Uterus (tissue), 4 donors: ENCODE data around the gene ZCWPW1. TPM values are rescaled to one million over a fixed set of nuclear protein-coding genes. Genes with fewer than 3 reads are reported as not detected.

Experiments
- DNase-seq, 2 donors: peaks; one replicate each; pipeline ENCODE4 v3.0.0-alpha.2; 2019 to 2020
- H3K27ac ChIP-seq, 2 donors: fragments of 200-600 bp; sonication (generic); 1 replicate in 1 of 2; 2 replicates in 1 of 2; pipeline ENCODE4 v1.5.1; 2016 to 2018
- H3K27me3 ChIP-seq, 2 donors: fragments of 200-600 bp; sonication (generic); one replicate each; pipeline ENCODE4 v1.5.1; 2018 to 2019; ENCODE audit warnings: control low read depth in 1 of 2
- H3K36me3 ChIP-seq, 2 donors: fragments of 200-600 bp; sonication (generic); one replicate each; pipeline ENCODE4 v1.5.1; 2019; ENCODE audit warnings: control low read depth in 1 of 2
- H3K4me1 ChIP-seq, 2 donors: fragments of 200-600 bp; sonication (generic); one replicate each; pipeline ENCODE4 v1.5.1; 2018 to 2019; ENCODE audit warnings: control low read depth in 1 of 2
- H3K4me3 ChIP-seq, 2 donors: fragments of 200-600 bp; sonication (generic); 1 replicate in 1 of 2; 2 replicates in 1 of 2; pipeline ENCODE4 v1.5.1; 2018 to 2019; ENCODE audit warnings: mild to moderate bottlenecking in 1 of 2
- H3K9me3 ChIP-seq, 2 donors: fragments of 200-600 bp; sonication (generic); one replicate each; pipeline ENCODE4 v1.5.1; 2019; ENCODE audit warnings: control low read depth in 1 of 2
- CTCF ChIP-seq, 4 experiments: fragments of 200-600 bp in 2 of 4; fragments of 450-650 bp in 2 of 4; sonication (generic) in 2 of 4; IDR thresholded peaks; one replicate each; pipeline ENCODE4 v1.5.1; 2016 to 2019; ENCODE audit warnings: antibody characterized with exemption in 4 of 4, mild to moderate bottlenecking in 2 of 4, moderate library complexity in 1 of 4
- POLR2A ChIP-seq, 2 donors: fragments of 450-650 bp; IDR thresholded peaks; one replicate each; pipeline ENCODE4 v1.6.1; 2016; ENCODE audit warnings: antibody characterized with exemption in 2 of 2, mild to moderate bottlenecking in 1 of 2, moderate library complexity in 1 of 2
- intact Hi-C: fragments of 100-400 bp; cut with DNase I; formaldehyde crosslinking; loops from one replicate; pipeline ENCODE4 v1.15.1; 2023; ENCODE audit warnings: low total_unique reads
- total RNA-seq, 4 donors: library from RNA; depleted of rRNA in 3 of 4; stranded (reverse); fragments of >200 nt in 3 of 4; gene quantifications; one replicate each; pipeline versions ENCODE4 v1.1.0 to v1.2.4, GENCODE V29; 2014 to 2023
- donor health status: DM: yes; HTN: yes; CAD: no.

ZCWPW1 gene
- total RNA-seq, 4 donors from 2014 or later: 1.5 to 6.1 (median 5.2) TPM; not detected in 1

GRCh38 chr7:100475549-100475948, 47.0 kb upstream of the ZCWPW1 start:
- Histone ChIP-seq H3K27me3 (no peaks in the 10 kb centered on the region), H3K36me3 (no peaks in the 10 kb centered on the region), H3K4me1 (peaks cover 15 to 24% of the 10 kb centered on the region in 2 donors), H3K27ac (peak overlapping the region; percentile 82 to 94), H3K4me3 (peak overlapping the region; percentile 16 to 78), H3K9me3 (no peaks in the 10 kb centered on the region)
- peak in 1 of 2 donors; percentile 48 for DNase-seq
- intact Hi-C loops: no loop called here
- TF ChIP-seq POLR2A (IDR thresholded peaks at IDR 0.05) (no peak), CTCF (IDR thresholded peaks at IDR 0.05) (no peak)

GRCh38 chr7:100472854-100473499, 44.5 kb upstream of the ZCWPW1 start:
- Histone ChIP-seq H3K27me3 (no peaks in the 10 kb centered on the region), H3K9me3 (no peaks in the 10 kb centered on the region), H3K4me1 (peaks cover 15 to 24% of the 10 kb centered on the region in 2 donors), H3K4me3 (no peak overlapping the region), H3K27ac (peak overlapping the region; percentile 77 to 78), H3K36me3 (no peaks in the 10 kb centered on the region)
- peak; percentile 63 to 65 for DNase-seq
- no peak for TF ChIP-seq POLR2A (IDR thresholded peaks at IDR 0.05)
- no peak for TF ChIP-seq CTCF (IDR thresholded peaks at IDR 0.05)
- intact Hi-C loops: loop anchor here (5.0 kb wide), 1 partner anchor 84 kb away; no protein-coding TSS in a partner anchor

GRCh38 chr7:100472121-100472851, 43.8 kb upstream of the ZCWPW1 start:
- no peak for TF ChIP-seq POLR2A (IDR thresholded peaks at IDR 0.05)
- no peak for TF ChIP-seq CTCF (IDR thresholded peaks at IDR 0.05)
- peaks cover 15 to 24% of the 10 kb centered on the region in 2 donors for H3K4me1 ChIP-seq
- peak overlapping the region; percentile 77 to 78 for H3K27ac ChIP-seq
- no peaks in the 10 kb centered on the region for H3K9me3 ChIP-seq
- H3K27me3 ChIP-seq: no peaks in the 10 kb centered on the region
- H3K36me3 ChIP-seq: no peaks in the 10 kb centered on the region
- intact Hi-C loops: loop anchor here (5.0 kb wide), 1 partner anchor 85 kb away; no protein-coding TSS in a partner anchor
- no peak overlapping the region for H3K4me3 ChIP-seq
- DNase-seq: peak in 1 of 2 donors; percentile 32

- no peaks in the 10 kb centered on the region for H3K27me3 ChIP-seq
- no peaks in the 10 kb centered on the region for H3K9me3 ChIP-seq
- H3K36me3 ChIP-seq: no peaks in the 10 kb centered on the region
- no peak overlapping the region for H3K4me3 ChIP-seq
- H3K27ac ChIP-seq: no peak overlapping the region
- intact Hi-C loops: loop anchor here (5.0 kb wide), 1 partner anchor 86 kb away; no protein-coding TSS in a partner anchor
- TF ChIP-seq CTCF (IDR thresholded peaks at IDR 0.05): no peak
- no peak for TF ChIP-seq POLR2A (IDR thresholded peaks at IDR 0.05)
- DNase-seq: no peak
- H3K4me1 ChIP-seq: peaks cover 10 to 21% of the 10 kb centered on the region in 2 donors
Observed at GRCh38 chr7:100471021-100471420, 42.5 kb upstream of the ZCWPW1 start.
